ENCODE results near the gene GTF2IRD1. TPM values are rescaled to one million over a fixed set of nuclear protein-coding genes. Genes with fewer than 3 reads are reported as not detected.

Gene GTF2IRD1
- total and polyA plus RNA-seq, 2 of the 13 experiments (the other 11 are each of a cell fraction or from before 2014, with no cell fraction given): 16.5 to 26.7 TPM

DNA sequence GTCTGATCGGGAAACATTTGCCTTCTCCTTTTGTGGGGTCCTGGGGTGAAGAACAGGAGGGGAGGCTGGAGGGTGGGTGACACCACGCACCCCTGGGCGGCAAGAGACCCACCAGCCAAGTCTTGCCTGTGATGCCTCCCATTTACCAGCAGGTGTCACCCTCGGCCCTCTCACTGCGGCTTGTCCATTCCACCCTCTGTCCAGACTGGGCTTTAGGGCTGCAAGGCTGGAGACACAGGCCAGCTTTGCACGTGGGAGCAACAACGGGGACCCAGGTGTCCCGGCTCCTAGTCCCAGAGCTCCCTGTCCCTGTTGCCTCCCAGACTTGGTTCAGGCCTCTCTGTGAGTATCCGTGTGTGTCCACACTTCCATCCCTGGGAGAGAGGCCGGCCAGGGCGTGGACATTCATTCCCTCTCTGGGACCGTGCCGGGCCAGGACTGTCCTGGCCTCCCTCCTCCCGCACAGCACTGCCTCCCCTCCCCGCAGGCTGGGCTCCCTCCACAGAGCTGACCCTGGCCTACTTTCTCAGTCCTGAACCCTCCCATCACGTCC lies 36.2 kb upstream of the GTF2IRD1 start (continued):
- peak; percentile 49; the same call in 1 of the 2 replicates for TF ChIP-seq ZFX (CRISPR knock-in tag; IDR thresholded peaks at IDR 0.05; ENCODE audit: low read depth)
- TF ChIP-seq ATM (IDR thresholded peaks at IDR 0.05; ENCODE audit: borderline replicate concordance): no peak
- no peak for TF ChIP-seq NR2C2 (CRISPR knock-in tag; IDR thresholded peaks at IDR 0.05; ENCODE audit: borderline replicate concordance)
- TF ChIP-seq, protein P1, sequence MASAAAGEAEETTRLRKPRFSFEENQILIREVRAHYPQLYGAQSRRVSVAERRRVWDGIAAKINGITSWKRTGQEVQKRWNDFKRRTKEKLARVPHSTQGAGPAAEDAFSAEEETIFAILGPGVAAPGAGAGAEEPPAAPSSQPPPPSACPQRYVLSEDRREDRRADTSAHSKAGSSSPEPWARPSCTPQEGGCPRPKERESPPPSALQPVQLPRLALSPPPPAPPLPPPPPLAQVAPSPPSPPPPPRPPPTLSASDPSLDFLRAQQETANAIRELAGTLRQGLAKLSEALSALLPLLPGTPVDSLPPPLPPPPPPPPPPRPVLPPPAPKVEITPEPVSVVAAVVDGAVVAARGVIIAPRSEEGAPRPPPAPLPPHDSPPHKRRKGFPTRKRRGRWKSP (CRISPR knock-in tag; IDR thresholded peaks at IDR 0.05): no peak
- no peak for TF ChIP-seq SKI (IDR thresholded peaks at IDR 0.05; ENCODE audit: partially characterized antibody)
- no peak for TF ChIP-seq RBAK (CRISPR knock-in tag; IDR thresholded peaks at IDR 0.05)
- TF ChIP-seq, protein P2, sequence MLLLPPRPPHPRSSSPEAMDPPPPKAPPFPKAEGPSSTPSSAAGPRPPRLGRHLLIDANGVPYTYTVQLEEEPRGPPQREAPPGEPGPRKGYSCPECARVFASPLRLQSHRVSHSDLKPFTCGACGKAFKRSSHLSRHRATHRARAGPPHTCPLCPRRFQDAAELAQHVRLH (CRISPR knock-in tag; IDR thresholded peaks at IDR 0.05; ENCODE audit: borderline replicate concordance, low read depth): no peak

GRCh38 chr7:74418076-74418475 lies 35.6 kb upstream of the GTF2IRD1 start:
- CTCF ChIA-PET (ENCODE audit: low intra/inter-chr PET ratio, low total read pairs): interaction anchor here (1.1 to 1.7 kb wide), 3 partner anchors 32 to 148 kb away, joined by 3 to 17 read pairs (median 6); no protein-coding TSS in a partner anchor
- intact Hi-C loops (cut with micrococcal nuclease; ENCODE audit: unreplicated experiment) (loop anchor here (2.0 kb wide), 1 partner anchor 127 kb away; no protein-coding TSS in a partner anchor), in situ Hi-C loops (cut with HindIII; ENCODE audit: extremely low pct_ligation_motif_present, low pct_unique_long_range_greater_than_20kb) (no loop called here)
- H3K4me2 ChIP-seq (ENCODE audit: low read depth, low read length): no peak overlapping the region; the same call in 1 of the 2 replicates
- H3K36me3 ChIP-seq (replicated peaks in 1 of 2; ENCODE audit: control insufficient read depth in 1 of 2, insufficient read depth in 2 of 2, low read length in 2 of 2): no peaks in the 10 kb centered on the region
- no TSS peak for BruUV-seq (replicated peaks)
- no peaks in the 10 kb centered on the region for H3K9me3 ChIP-seq (ENCODE audit: low read length)
- H4K20me1 ChIP-seq (ENCODE audit: insufficient read depth, low read length): no peaks in the 10 kb centered on the region
- TF ChIP-seq, protein P3, sequence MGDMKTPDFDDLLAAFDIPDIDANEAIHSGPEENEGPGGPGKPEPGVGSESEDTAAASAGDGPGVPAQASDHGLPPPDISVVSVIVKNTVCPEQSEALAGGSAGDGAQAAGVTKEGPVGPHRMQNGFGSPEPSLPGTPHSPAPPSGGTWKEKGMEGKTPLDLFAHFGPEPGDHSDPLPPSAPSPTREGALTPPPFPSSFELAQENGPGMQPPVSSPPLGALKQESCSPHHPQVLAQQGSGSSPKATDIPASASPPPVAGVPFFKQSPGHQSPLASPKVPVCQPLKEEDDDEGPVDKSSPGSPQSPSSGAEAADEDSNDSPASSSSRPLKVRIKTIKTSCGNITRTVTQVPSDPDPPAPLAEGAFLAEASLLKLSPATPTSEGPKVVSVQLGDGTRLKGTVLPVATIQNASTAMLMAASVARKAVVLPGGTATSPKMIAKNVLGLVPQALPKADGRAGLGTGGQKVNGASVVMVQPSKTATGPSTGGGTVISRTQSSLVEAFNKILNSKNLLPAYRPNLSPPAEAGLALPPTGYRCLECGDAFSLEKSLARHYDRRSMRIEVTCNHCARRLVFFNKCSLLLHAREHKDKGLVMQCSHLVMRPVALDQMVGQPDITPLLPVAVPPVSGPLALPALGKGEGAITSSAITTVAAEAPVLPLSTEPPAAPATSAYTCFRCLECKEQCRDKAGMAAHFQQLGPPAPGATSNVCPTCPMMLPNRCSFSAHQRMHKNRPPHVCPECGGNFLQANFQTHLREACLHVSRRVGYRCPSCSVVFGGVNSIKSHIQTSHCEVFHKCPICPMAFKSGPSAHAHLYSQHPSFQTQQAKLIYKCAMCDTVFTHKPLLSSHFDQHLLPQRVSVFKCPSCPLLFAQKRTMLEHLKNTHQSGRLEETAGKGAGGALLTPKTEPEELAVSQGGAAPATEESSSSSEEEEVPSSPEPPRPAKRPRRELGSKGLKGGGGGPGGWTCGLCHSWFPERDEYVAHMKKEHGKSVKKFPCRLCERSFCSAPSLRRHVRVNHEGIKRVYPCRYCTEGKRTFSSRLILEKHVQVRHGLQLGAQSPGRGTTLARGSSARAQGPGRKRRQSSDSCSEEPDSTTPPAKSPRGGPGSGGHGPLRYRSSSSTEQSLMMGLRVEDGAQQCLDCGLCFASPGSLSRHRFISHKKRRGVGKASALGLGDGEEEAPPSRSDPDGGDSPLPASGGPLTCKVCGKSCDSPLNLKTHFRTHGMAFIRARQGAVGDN (CRISPR knock-in tag; IDR thresholded peaks at IDR 0.05): 0 out of 2 replicates have a peak, but pooled peaks have one; percentile 1
- TF ChIP-seq SRSF1 (optimal IDR thresholded peaks at IDR 0.05; ENCODE audit: low read depth, low read length): no peak
- H3K27ac ChIP-seq (ENCODE audit: extremely low read length, insufficient read depth, low read length): no peak overlapping the region
- H3K27me3 ChIP-seq (ENCODE audit: control insufficient read depth in 1 of 2, insufficient read depth in 2 of 2, low read length in 2 of 2): no peaks in the 10 kb centered on the region
- ATAC-seq (peak; percentile 15; the same call in 2 of the 3 replicates), FAIRE-seq (no peak), DNase-seq (ENCODE audit: low spot score) (no peak)
- POLR2A ChIA-PET: no interaction called here
- no peak overlapping the region for H2AFZ ChIP-seq (ENCODE audit: low read length)
- WGBS (ENCODE audit: low lambda C conversion rate): 53% methylated on average over 5 of the region's 8 CpGs
- H3K9ac ChIP-seq (ENCODE audit: insufficient read depth, low read depth, low read length): no peak overlapping the region
- H3K4me1 ChIP-seq (ENCODE audit: insufficient read depth, low read length): peaks cover 19% of the 10 kb centered on the region
- no peaks in the 10 kb centered on the region for H3K79me2 ChIP-seq (ENCODE audit: insufficient read depth, low read length)
- H3K4me3 ChIP-seq (replicated peaks in 1 of 3; ENCODE audit: insufficient read depth in 1 of 3, low read depth in 2 of 3, low read length in 3 of 3): no peak overlapping the region
